ENCODE measurements around the gene GRIFIN. TPM values are rescaled to one million over a fixed set of nuclear protein-coding genes. Genes with fewer than 3 reads are reported as not detected.
A peak's percentile ranks its signal among the peaks of the same experiment; 100 is the strongest.

The GRIFIN gene, protein sequence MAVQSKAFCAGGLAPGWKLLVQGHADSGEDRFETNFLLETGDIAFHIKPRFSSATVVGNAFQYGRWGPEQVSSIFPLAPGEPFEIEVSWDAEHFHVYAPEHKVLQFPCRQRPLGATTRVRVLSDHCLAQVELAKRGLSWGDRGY
- not detected in 2 replicates for polyA plus RNA-seq (2013)

GRCh38 chr7:2476298-2476697 is at the start of gene GRIFIN:
Gene GRIFIN (minus strand): TSS chr7:2476398. CDS start chr7:2476383, 15 bp downstream.
- Histone ChIP-seq H4K12ac (ENCODE audit: low read depth, low read length) (no peak within 1 kb of the TSS), H3K23ac (ENCODE audit: low read length) (no peak within 1 kb of the TSS), H3K27ac (ENCODE audit: low read depth, low read length) (no peak within 1 kb of the TSS), H3K36me3 (ENCODE audit: control insufficient read depth in 1 of 2, insufficient read depth in 2 of 2, low read length in 2 of 2) (no peaks in the 10 kb centered on the region), H2BK120ac (ENCODE audit: insufficient read depth, low read length, poor library complexity) (no peak within 1 kb of the TSS), H2BK12ac (ENCODE audit: low read length) (no peak within 1 kb of the TSS), H3K18ac (ENCODE audit: low read length) (no peak within 1 kb of the TSS), H4K8ac (ENCODE audit: low read depth, low read length) (no peak within 1 kb of the TSS), H2AK5ac (ENCODE audit: low read length) (no peak within 1 kb of the TSS), H3K4me1 (ENCODE audit: control insufficient read depth in 1 of 2, insufficient read depth in 2 of 2, low read length in 2 of 2) (peaks cover 3 to 5% of the 10 kb centered on the region in 2 experiments), H2AFZ (ENCODE audit: insufficient read depth, low read length, poor library complexity) (no peak within 1 kb of the TSS), H3K4me3 (ENCODE audit: low read depth, low read length) (no peak within 1 kb of the TSS), H3K79me2 (ENCODE audit: control insufficient read depth, insufficient read depth, low read length, poor library complexity) (no peaks in the 10 kb centered on the region), H3K4ac (ENCODE audit: low read depth, low read length) (no peak within 1 kb of the TSS), H3K79me1 (ENCODE audit: low read length) (peaks cover 3% of the 10 kb centered on the region), H4K91ac (ENCODE audit: low read depth, low read length) (no peak within 1 kb of the TSS), H3K27me3 (ENCODE audit: insufficient read depth, low read length) (no peaks in the 10 kb centered on the region), H3K9ac (ENCODE audit: low read length) (no peak within 1 kb of the TSS), H2BK5ac (ENCODE audit: low read depth, low read length, poor library complexity) (no peak within 1 kb of the TSS), H3K9me3 (ENCODE audit: insufficient read depth, low read depth, low read length) (peaks cover 4% of the 10 kb centered on the region), H3K4me2 (ENCODE audit: low read length) (no peak within 1 kb of the TSS), H3K14ac (ENCODE audit: low read length) (no peak within 1 kb of the TSS)
- no peak for DNase-seq
- WGBS (ENCODE audit: extremely low coverage, insufficient coverage, insufficient read length): no CpG with 5 or more reads among the region's 16 CpGs

DNA sequence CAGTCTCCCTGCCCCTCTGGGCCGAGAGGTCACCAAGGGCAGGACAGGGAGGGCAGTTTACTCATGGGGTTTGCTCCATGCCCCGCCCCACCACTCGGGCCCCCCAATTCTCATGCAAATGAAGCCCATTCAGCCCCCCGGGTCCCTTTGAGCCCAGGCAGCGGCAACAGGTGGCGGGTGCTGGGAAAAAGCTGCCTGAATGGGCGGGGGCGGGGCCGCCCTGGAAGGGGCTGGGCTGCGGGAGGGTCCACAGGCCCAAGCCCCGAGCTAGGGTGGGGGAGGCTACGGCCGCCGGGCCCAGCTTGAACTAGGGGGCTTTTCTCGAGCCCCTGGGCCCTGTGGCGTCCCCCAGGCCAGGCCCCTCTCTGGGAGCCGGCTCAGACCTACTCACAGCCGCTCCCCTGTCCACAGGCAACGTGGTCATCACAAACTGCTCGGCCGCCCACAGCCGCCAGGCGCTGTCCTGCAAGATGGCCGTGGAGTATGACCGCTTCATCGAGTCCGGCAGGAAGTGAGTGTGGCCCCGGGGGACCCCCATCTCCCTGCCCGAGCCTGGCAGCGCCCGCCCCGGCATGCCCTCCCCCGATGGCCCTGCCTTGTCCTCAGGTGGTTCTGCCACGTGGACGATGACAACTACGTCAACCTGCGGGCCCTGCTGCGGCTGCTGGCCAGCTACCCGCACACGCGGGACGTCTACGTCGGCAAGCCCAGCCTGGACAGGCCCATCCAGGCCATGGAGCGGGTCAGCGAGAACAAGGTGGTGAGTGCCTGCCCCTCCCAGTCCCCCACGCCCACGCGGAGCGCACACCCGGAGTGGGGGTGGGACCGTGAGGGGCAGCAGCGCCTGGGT is 48.8 kb upstream of the GRIFIN start:
- Histone ChIP-seq H3K27me3 (ENCODE audit: insufficient read depth, low read length) (peaks cover 5% of the 10 kb centered on the region), H3K9ac (ENCODE audit: low read length) (no peak overlapping the region), H3K27ac (ENCODE audit: low read depth, low read length) (no peak overlapping the region), H3K36me3 (ENCODE audit: control insufficient read depth in 1 of 2, insufficient read depth in 2 of 2, low read length in 2 of 2) (peaks cover 35 to 38% of the 10 kb centered on the region in 2 experiments), H3K4ac (ENCODE audit: low read depth, low read length) (peak overlapping the region; percentile 53), H2BK120ac (ENCODE audit: insufficient read depth, low read length, poor library complexity) (peak overlapping the region; percentile 91), H3K4me2 (ENCODE audit: low read length) (no peak overlapping the region), H3K79me2 (ENCODE audit: control insufficient read depth, insufficient read depth, low read length, poor library complexity) (peaks cover 10% of the 10 kb centered on the region), H3K14ac (ENCODE audit: low read length) (peak overlapping the region; percentile 84), H4K91ac (ENCODE audit: low read depth, low read length) (peak overlapping the region; percentile 67), H3K4me1 (ENCODE audit: control insufficient read depth in 1 of 2, insufficient read depth in 2 of 2, low read length in 2 of 2) (peaks cover 52 to 58% of the 10 kb centered on the region in 2 experiments), H3K23ac (ENCODE audit: low read length) (no peak overlapping the region), H3K18ac (ENCODE audit: low read length) (peak overlapping the region; percentile 25), H4K8ac (ENCODE audit: low read depth, low read length) (peak overlapping the region; percentile 71), H2BK5ac (ENCODE audit: low read depth, low read length, poor library complexity) (peak overlapping the region; percentile 13), H4K12ac (ENCODE audit: low read depth, low read length) (peak overlapping the region; percentile 68), H2BK12ac (ENCODE audit: low read length) (peak overlapping the region; percentile 80), H3K4me3 (ENCODE audit: low read depth, low read length) (no peak overlapping the region), H2AFZ (ENCODE audit: insufficient read depth, low read length, poor library complexity) (no peak overlapping the region), H3K79me1 (ENCODE audit: low read length) (peaks cover 29% of the 10 kb centered on the region), H3K9me3 (ENCODE audit: insufficient read depth, low read depth, low read length) (peaks cover 2% of the 10 kb centered on the region), H2AK5ac (ENCODE audit: low read length) (peak overlapping the region; percentile 95)
- peak; percentile 88 for DNase-seq
- no CpG with 5 or more reads among the region's 53 CpGs for WGBS (ENCODE audit: extremely low coverage, insufficient coverage, insufficient read length)

DNA sequence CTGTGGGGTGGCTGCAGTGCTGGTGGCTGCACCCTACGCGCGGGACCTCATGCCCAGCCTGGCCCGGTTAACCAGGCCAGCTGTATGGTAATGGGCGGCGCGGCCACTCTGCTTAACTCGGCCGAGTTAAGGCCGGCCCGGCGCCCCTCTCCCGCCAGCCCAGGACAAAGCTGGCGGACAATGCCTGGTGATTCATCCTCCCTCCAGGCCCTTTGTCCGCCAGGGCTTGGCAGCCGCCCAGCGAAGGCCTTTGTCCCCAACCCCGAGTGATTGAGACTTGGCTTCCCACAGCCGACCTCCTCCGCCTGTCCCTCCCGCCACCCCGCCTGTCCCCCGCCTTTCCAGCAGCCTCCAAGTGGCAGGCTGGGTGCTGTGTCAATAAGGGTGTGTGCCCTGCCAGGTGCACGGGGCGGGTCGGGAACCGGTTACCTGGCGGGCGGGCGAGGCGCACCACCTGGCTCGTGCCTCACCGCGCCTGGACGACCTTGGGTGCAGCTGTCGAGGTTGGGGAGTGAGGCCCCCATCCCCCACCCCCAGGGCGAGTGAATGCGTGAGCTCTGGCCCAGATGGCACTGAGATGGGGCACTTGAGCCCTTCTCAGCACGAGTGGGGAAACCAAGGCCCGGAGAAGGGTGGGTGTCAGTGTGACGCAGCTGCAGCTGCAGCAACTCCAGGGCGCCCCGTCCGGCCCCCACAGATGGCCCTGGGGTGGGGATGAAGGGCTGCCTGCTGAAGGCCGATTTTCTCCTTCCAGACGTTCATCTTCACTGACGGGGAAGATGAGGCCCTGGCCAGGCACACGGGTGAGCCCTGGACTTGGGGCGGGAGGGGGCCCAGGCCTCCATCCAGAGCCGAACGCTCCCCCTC is 48.0 kb upstream of the GRIFIN start:
- peak overlapping the region; percentile 83 for H4K8ac ChIP-seq (ENCODE audit: low read depth, low read length)
- DNase-seq: peak; percentile 60 to 78
- peaks cover 45 to 52% of the 10 kb centered on the region in 2 experiments for H3K4me1 ChIP-seq (ENCODE audit: control insufficient read depth in 1 of 2, insufficient read depth in 2 of 2, low read length in 2 of 2)
- peak overlapping the region; percentile 21 for H3K9ac ChIP-seq (ENCODE audit: low read length)
- peak overlapping the region; percentile 13 for H3K4me3 ChIP-seq (ENCODE audit: low read depth, low read length)
- peaks cover 2% of the 10 kb centered on the region for H3K9me3 ChIP-seq (ENCODE audit: insufficient read depth, low read depth, low read length)
- peak overlapping the region; percentile 40 for H2AFZ ChIP-seq (ENCODE audit: insufficient read depth, low read length, poor library complexity)
- H4K91ac ChIP-seq (ENCODE audit: low read depth, low read length): peak overlapping the region; percentile 67
- no peak overlapping the region for H3K23ac ChIP-seq (ENCODE audit: low read length)
- no CpG with 5 or more reads among the region's 51 CpGs for WGBS (ENCODE audit: extremely low coverage, insufficient coverage, insufficient read length)
- H3K27ac ChIP-seq (ENCODE audit: low read depth, low read length): peak overlapping the region; percentile 88
- H3K4ac ChIP-seq (ENCODE audit: low read depth, low read length): peak overlapping the region; percentile 71
- H2AK5ac ChIP-seq (ENCODE audit: low read length): peak overlapping the region; percentile 95
- H3K79me1 ChIP-seq (ENCODE audit: low read length): peaks cover 29% of the 10 kb centered on the region
- peak overlapping the region; percentile 84 for H3K14ac ChIP-seq (ENCODE audit: low read length)
- H3K18ac ChIP-seq (ENCODE audit: low read length): peak overlapping the region; percentile 87
- peak overlapping the region; percentile 78 for H2BK5ac ChIP-seq (ENCODE audit: low read depth, low read length, poor library complexity)
- H3K79me2 ChIP-seq (ENCODE audit: control insufficient read depth, insufficient read depth, low read length, poor library complexity): peaks cover 10% of the 10 kb centered on the region
- peak overlapping the region; percentile 68 for H4K12ac ChIP-seq (ENCODE audit: low read depth, low read length)
- peak overlapping the region; percentile 79 for H3K4me2 ChIP-seq (ENCODE audit: low read length)
- peak overlapping the region; percentile 80 for H2BK12ac ChIP-seq (ENCODE audit: low read length)
- peaks cover 6% of the 10 kb centered on the region for H3K27me3 ChIP-seq (ENCODE audit: insufficient read depth, low read length)
- H3K36me3 ChIP-seq (ENCODE audit: control insufficient read depth in 1 of 2, insufficient read depth in 2 of 2, low read length in 2 of 2): peaks cover 33 to 36% of the 10 kb centered on the region in 2 experiments
- H2BK120ac ChIP-seq (ENCODE audit: insufficient read depth, low read length, poor library complexity): peak overlapping the region; percentile 91

DNA sequence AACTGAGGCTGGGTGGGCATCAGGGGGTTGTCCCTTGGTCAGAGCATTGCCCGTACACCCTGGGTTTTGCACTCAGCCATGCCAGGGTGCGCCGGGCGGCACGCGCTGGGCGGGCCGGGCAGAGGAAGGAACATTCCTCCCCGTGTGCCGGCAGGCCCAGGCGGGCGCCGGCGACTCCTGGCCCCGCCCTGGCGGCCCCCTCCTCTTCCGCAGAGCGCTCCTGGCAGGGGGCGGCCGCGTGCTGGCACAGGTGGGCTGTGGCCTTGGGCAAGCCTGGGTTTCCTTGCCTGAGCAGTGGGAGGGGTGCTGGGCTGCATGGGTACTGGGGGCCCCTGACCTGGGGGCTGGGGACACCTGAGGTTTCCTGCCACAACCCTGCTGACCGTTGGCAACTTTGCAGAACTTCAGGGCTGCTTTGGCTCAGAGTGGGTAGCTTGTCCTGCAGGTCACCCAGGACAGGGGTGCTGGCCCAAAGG is 47.3 kb upstream of the GRIFIN start:
- peak overlapping the region; percentile 78 for H2BK5ac ChIP-seq (ENCODE audit: low read depth, low read length, poor library complexity)
- H4K8ac ChIP-seq (ENCODE audit: low read depth, low read length): peak overlapping the region; percentile 83
- no peak for DNase-seq
- peak overlapping the region; percentile 1 for H2AFZ ChIP-seq (ENCODE audit: insufficient read depth, low read length, poor library complexity)
- H3K79me2 ChIP-seq (ENCODE audit: control insufficient read depth, insufficient read depth, low read length, poor library complexity): peaks cover 10% of the 10 kb centered on the region
- H3K23ac ChIP-seq (ENCODE audit: low read length): no peak overlapping the region
- peaks cover 12% of the 10 kb centered on the region for H3K27me3 ChIP-seq (ENCODE audit: insufficient read depth, low read length)
- H4K91ac ChIP-seq (ENCODE audit: low read depth, low read length): peak overlapping the region; percentile 67
- H3K4ac ChIP-seq (ENCODE audit: low read depth, low read length): peak overlapping the region; percentile 71
- peak overlapping the region; percentile 37 for H4K12ac ChIP-seq (ENCODE audit: low read depth, low read length)
- H3K36me3 ChIP-seq (ENCODE audit: control insufficient read depth in 1 of 2, insufficient read depth in 2 of 2, low read length in 2 of 2): peaks cover 27 to 30% of the 10 kb centered on the region in 2 experiments
- no CpG with 5 or more reads among the region's 22 CpGs for WGBS (ENCODE audit: extremely low coverage, insufficient coverage, insufficient read length)
- peak overlapping the region; percentile 78 for H2BK120ac ChIP-seq (ENCODE audit: insufficient read depth, low read length, poor library complexity)
- H3K4me3 ChIP-seq (ENCODE audit: low read depth, low read length): no peak overlapping the region
- peak overlapping the region; percentile 65 for H3K14ac ChIP-seq (ENCODE audit: low read length)
- peak overlapping the region; percentile 88 for H3K27ac ChIP-seq (ENCODE audit: low read depth, low read length)
- peak overlapping the region; percentile 79 for H3K4me2 ChIP-seq (ENCODE audit: low read length)
- H2BK12ac ChIP-seq (ENCODE audit: low read length): peak overlapping the region; percentile 55
- H2AK5ac ChIP-seq (ENCODE audit: low read length): peak overlapping the region; percentile 29
- peak overlapping the region; percentile 68 for H3K18ac ChIP-seq (ENCODE audit: low read length)
- peaks cover 49 to 58% of the 10 kb centered on the region in 2 experiments for H3K4me1 ChIP-seq (ENCODE audit: control insufficient read depth in 1 of 2, insufficient read depth in 2 of 2, low read length in 2 of 2)
- H3K79me1 ChIP-seq (ENCODE audit: low read length): peaks cover 30% of the 10 kb centered on the region
- H3K9me3 ChIP-seq (ENCODE audit: insufficient read depth, low read depth, low read length): no peaks in the 10 kb centered on the region
- H3K9ac ChIP-seq (ENCODE audit: low read length): peak overlapping the region; percentile 21

Data from trophoblast cell (in vitro differentiated cells and primary cell).